ENCODE results near the gene LTBP1. TPM values are rescaled to one million over a fixed set of nuclear protein-coding genes. Genes with fewer than 3 reads are reported as not detected.

LTBP1 gene
- total RNA-seq, 2 donors from 2014 or later = 0.04 to 0.29 TPM

- no peaks in the 10 kb centered on the region for H3K4me1 Mint-ChIP-seq
- H3K4me3 Mint-ChIP-seq = no peak overlapping the region
- no peaks in the 10 kb centered on the region for H3K36me3 Mint-ChIP-seq (ENCODE audit: low read depth)
- H3K9me3 Mint-ChIP-seq = no peaks in the 10 kb centered on the region
- peaks cover 5% of the 10 kb centered on the region for H3K27me3 Mint-ChIP-seq
- no peak overlapping the region for H3K27ac Mint-ChIP-seq
- no peak for ATAC-seq (replicated peaks)
These were observed 171.9 kb downstream of the LTBP1 start for GRCh38 chr2:33118651-33119050.

GRCh38 chr2:33121416-33121815, 174.7 kb downstream of the LTBP1 start:
- H3K27me3 Mint-ChIP-seq = peaks cover 15% of the 10 kb centered on the region
- no peak overlapping the region for H3K4me3 Mint-ChIP-seq
- H3K27ac Mint-ChIP-seq = no peak overlapping the region
- ATAC-seq (replicated peaks) = no peak
- no peaks in the 10 kb centered on the region for H3K36me3 Mint-ChIP-seq (ENCODE audit: low read depth)
- H3K4me1 Mint-ChIP-seq = no peaks in the 10 kb centered on the region
- H3K9me3 Mint-ChIP-seq = no peaks in the 10 kb centered on the region

- H3K27ac Mint-ChIP-seq = no peak overlapping the region
- H3K27me3 Mint-ChIP-seq = peaks cover 15% of the 10 kb centered on the region
These were observed 175.2 kb downstream of the LTBP1 start for GRCh38 chr2:33121925-33122324.

DNA sequence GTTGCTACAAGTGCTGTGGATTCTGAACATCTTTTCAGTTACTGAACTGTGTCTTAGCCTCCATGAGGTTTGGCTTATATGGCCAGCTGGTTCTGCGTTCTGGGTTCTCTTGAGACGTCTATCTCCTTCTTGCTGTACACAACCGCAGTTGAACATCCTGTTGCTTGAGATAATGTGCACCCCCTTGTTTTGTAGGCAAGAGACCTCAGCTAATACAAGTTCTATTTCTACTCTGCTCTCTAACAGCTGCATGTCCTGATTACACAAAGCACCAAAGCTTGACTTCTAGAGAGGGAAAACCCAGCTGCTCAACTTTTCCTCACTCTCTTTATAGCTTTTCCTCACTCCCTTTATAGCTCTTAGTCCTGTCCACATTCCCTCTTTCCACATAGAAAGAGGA, 176.0 kb downstream of the LTBP1 start:
- Mint-ChIP-seq H3K27ac (no peak overlapping the region), H3K27me3 (peaks cover 17% of the 10 kb centered on the region), H3K9me3 (no peaks in the 10 kb centered on the region), H3K4me3 (no peak overlapping the region), H3K4me1 (no peaks in the 10 kb centered on the region), H3K36me3 (ENCODE audit: low read depth) (no peaks in the 10 kb centered on the region)
- ATAC-seq (replicated peaks) = no peak

More at GRCh38 chr2:33121925-33122324, 175.2 kb downstream of the LTBP1 start:
- no peak overlapping the region for H3K4me3 Mint-ChIP-seq
- no peaks in the 10 kb centered on the region for H3K9me3 Mint-ChIP-seq
- no peak for ATAC-seq (replicated peaks)
- H3K36me3 Mint-ChIP-seq (ENCODE audit: low read depth) = no peaks in the 10 kb centered on the region
- H3K4me1 Mint-ChIP-seq = no peaks in the 10 kb centered on the region

DNA sequence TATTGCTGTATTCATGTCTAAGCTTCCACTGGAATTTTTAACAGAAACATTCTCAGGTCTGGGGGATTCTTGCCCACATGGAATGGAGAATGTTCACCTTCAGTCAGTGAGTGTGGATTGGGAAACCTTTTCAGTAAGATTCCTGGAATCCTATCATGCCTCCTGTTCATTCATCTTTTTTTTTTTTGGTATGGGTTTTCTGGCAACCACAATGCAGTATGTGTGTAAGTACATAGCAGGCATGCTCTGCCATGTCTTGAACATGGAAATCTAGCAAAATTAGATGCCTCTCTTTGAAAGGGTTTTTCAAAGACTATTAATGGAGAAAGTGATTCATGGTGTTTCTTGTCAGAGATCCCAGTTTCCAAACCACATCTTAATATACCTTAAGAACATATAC, 176.5 kb downstream of the LTBP1 start:
- Mint-ChIP-seq H3K27ac (no peak overlapping the region), H3K27me3 (peaks cover 16% of the 10 kb centered on the region), H3K9me3 (no peaks in the 10 kb centered on the region), H3K36me3 (ENCODE audit: low read depth) (no peaks in the 10 kb centered on the region), H3K4me3 (no peak overlapping the region), H3K4me1 (no peaks in the 10 kb centered on the region)
- ATAC-seq (replicated peaks) = no peak

DNA sequence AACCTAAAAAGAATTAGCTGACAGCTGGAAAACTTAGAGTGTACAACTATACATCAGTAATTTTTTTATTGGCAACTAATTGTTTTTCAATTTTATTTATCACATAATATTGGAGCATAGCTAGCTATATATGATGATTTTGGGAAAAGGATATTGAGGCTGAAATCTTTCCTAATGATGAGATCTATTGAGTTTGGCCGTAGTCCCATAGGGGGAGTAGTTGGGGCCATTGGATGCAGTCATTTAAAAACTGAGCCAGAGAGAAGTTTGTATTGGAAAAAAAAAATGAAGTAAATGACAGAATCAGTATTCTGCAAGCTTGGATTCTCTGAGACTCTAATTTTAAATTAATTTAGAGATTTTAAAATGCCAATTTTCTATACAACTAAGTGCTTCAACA, 179.8 kb downstream of the LTBP1 start:
- no peak for ATAC-seq (replicated peaks)
- no peak overlapping the region for H3K27ac Mint-ChIP-seq
- H3K36me3 Mint-ChIP-seq (ENCODE audit: low read depth) = no peaks in the 10 kb centered on the region
- no peaks in the 10 kb centered on the region for H3K9me3 Mint-ChIP-seq
- no peak overlapping the region for H3K4me3 Mint-ChIP-seq
- no peaks in the 10 kb centered on the region for H3K4me1 Mint-ChIP-seq
- H3K27me3 Mint-ChIP-seq = peaks cover 16% of the 10 kb centered on the region

GRCh38 chr2:33126958-33127357, 180.2 kb downstream of the LTBP1 start:
- Mint-ChIP-seq H3K4me3 (no peak overlapping the region), H3K27ac (no peak overlapping the region), H3K27me3 (peaks cover 16% of the 10 kb centered on the region), H3K9me3 (no peaks in the 10 kb centered on the region), H3K4me1 (no peaks in the 10 kb centered on the region), H3K36me3 (ENCODE audit: low read depth) (no peaks in the 10 kb centered on the region)
- no peak for ATAC-seq (replicated peaks)

- no peaks in the 10 kb centered on the region for H3K36me3 Mint-ChIP-seq (ENCODE audit: low read depth)
These were observed 182.7 kb downstream of the LTBP1 start for GRCh38 chr2:33129263-33130053.

GRCh38 chr2:33130054-33130447, 183.3 kb downstream of the LTBP1 start:
- peaks cover 16% of the 10 kb centered on the region for H3K27me3 Mint-ChIP-seq
- no peaks in the 10 kb centered on the region for H3K4me1 Mint-ChIP-seq
- H3K27ac Mint-ChIP-seq = no peak overlapping the region
- H3K4me3 Mint-ChIP-seq = no peak overlapping the region
- H3K36me3 Mint-ChIP-seq (ENCODE audit: low read depth) = no peaks in the 10 kb centered on the region
- ATAC-seq (replicated peaks) = no peak
- H3K9me3 Mint-ChIP-seq = no peaks in the 10 kb centered on the region

More at GRCh38 chr2:33129263-33130053, 182.7 kb downstream of the LTBP1 start:
- H3K4me1 Mint-ChIP-seq = no peaks in the 10 kb centered on the region
- no peaks in the 10 kb centered on the region for H3K9me3 Mint-ChIP-seq
- no peak for ATAC-seq (replicated peaks)
- H3K4me3 Mint-ChIP-seq = no peak overlapping the region
- peaks cover 16% of the 10 kb centered on the region for H3K27me3 Mint-ChIP-seq
- H3K27ac Mint-ChIP-seq = no peak overlapping the region

DNA sequence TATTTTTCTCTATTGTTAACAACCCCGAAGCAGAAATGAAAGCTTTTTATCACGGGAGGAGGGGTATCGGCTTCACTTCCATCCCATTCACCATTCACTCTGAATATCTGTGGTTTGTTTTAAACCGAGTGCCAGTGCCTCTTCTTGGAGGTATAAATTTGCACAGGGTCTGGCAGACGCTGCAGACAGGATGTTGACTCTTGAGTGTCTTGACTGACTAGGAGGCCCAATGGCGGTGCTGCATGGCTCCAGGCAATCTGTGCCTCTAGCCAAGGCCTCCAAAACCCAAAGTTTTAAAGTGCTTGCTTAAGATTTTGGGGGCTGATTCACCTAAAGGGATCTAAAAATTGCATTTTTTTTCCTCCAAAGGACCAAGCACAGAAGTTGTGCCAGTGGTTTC, 183.8 kb downstream of the LTBP1 start:
- H3K27ac Mint-ChIP-seq = no peak overlapping the region
- H3K4me3 Mint-ChIP-seq = no peak overlapping the region
- no peaks in the 10 kb centered on the region for H3K4me1 Mint-ChIP-seq
- no peaks in the 10 kb centered on the region for H3K36me3 Mint-ChIP-seq (ENCODE audit: low read depth)
- no peak for ATAC-seq (replicated peaks)
- H3K27me3 Mint-ChIP-seq = peaks cover 15% of the 10 kb centered on the region
- H3K9me3 Mint-ChIP-seq = no peaks in the 10 kb centered on the region

GRCh38 chr2:33131111-33131510, 184.4 kb downstream of the LTBP1 start:
- no peak overlapping the region for H3K4me3 Mint-ChIP-seq
- no peaks in the 10 kb centered on the region for H3K4me1 Mint-ChIP-seq
- no peak overlapping the region for H3K27ac Mint-ChIP-seq
- ATAC-seq (replicated peaks) = no peak
- no peaks in the 10 kb centered on the region for H3K36me3 Mint-ChIP-seq (ENCODE audit: low read depth)
- no peaks in the 10 kb centered on the region for H3K9me3 Mint-ChIP-seq
- H3K27me3 Mint-ChIP-seq = peaks cover 15% of the 10 kb centered on the region

- Mint-ChIP-seq H3K27ac (no peak overlapping the region), H3K9me3 (no peaks in the 10 kb centered on the region), H3K4me3 (no peak overlapping the region), H3K4me1 (no peaks in the 10 kb centered on the region), H3K27me3 (peaks cover 15% of the 10 kb centered on the region), H3K36me3 (ENCODE audit: low read depth) (no peaks in the 10 kb centered on the region)
- no peak for ATAC-seq (replicated peaks)
These were observed 185.0 kb downstream of the LTBP1 start for GRCh38 chr2:33131749-33132148.

- H3K27ac Mint-ChIP-seq = no peak overlapping the region
- H3K36me3 Mint-ChIP-seq (ENCODE audit: low read depth) = no peaks in the 10 kb centered on the region
- no peak for ATAC-seq (replicated peaks)
- H3K4me1 Mint-ChIP-seq = no peaks in the 10 kb centered on the region
- H3K4me3 Mint-ChIP-seq = no peak overlapping the region
- no peaks in the 10 kb centered on the region for H3K9me3 Mint-ChIP-seq
- peaks cover 13% of the 10 kb centered on the region for H3K27me3 Mint-ChIP-seq
These were observed 186.8 kb downstream of the LTBP1 start for GRCh38 chr2:33133454-33133952.

DNA sequence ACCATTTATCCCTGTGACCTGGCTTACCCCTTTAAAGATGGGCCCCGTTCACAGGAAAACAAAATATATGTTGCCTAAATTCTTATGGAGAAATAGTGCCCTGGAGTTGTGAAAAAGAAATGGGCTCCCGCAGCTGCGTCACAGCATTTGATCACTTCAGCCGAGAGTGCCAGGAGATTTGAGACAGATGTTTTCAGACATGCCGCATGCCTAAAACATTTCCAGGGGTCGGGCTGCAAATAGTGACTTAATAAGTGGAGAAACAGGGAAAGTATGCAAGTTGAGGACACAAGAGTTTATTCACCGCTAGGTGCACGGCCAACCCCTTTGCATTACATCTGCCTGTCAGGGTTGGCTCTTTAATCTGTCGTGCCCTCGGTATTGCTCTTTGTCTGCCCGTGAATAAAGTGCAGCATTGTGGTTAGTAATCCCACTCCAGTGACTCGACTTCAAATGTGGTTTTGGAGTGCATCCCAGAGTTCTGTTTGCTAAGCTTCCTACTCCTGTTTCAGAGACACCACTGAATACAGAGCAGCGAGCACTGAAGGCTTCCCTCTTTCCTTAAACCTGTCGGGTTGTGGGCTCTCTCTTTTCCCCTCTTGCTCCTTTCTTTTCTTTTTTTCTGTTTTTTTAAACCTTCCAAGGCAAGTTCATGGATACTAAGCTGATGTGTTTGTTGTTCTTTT, 187.5 kb downstream of the LTBP1 start:
- no peak for ATAC-seq (replicated peaks)
- H3K36me3 Mint-ChIP-seq (ENCODE audit: low read depth) = no peaks in the 10 kb centered on the region
- H3K4me1 Mint-ChIP-seq = no peaks in the 10 kb centered on the region

More for the DNA sequence above, 187.5 kb downstream of the LTBP1 start:
- H3K27me3 Mint-ChIP-seq = peaks cover 13% of the 10 kb centered on the region
- no peak overlapping the region for H3K4me3 Mint-ChIP-seq
- no peaks in the 10 kb centered on the region for H3K9me3 Mint-ChIP-seq
- H3K27ac Mint-ChIP-seq = no peak overlapping the region

Data from activated T-helper 17 cell treated with anti-CD3 and anti-CD28 coated beads, Interleukin-2, amount 50 U/mL, for 72 hours (primary cell).